Tibial nerve (tissue), 4 donors: Measurements from ENCODE around the gene CHST12.

Experiments used
- CTCF ChIP-seq, 5 experiments: fragments of 200-600 bp in 3 of 5; fragments of 450-650 bp in 2 of 5; sonication (generic) in 3 of 5; IDR thresholded peaks; one replicate each; pipeline ENCODE4 v1.5.1; 2016 to 2019; ENCODE audit warnings: antibody characterized with exemption in 5 of 5, mild to moderate bottlenecking in 3 of 5, moderate library complexity in 2 of 5
- EP300 ChIP-seq, 2 donors: sonication (generic); formaldehyde crosslinking; IDR thresholded peaks; one replicate each; pipeline ENCODE4 v1.6.1; 2017; ENCODE audit warnings: antibody characterized with exemption in 2 of 2, mild to moderate bottlenecking in 1 of 2
- POLR2A ChIP-seq, 2 donors: fragments of 450-650 bp; IDR thresholded peaks; one replicate each; pipeline ENCODE4 v1.6.1; 2017; ENCODE audit warnings: antibody characterized with exemption in 2 of 2, mild to moderate bottlenecking in 2 of 2, moderate library complexity in 2 of 2

- TF ChIP-seq POLR2A (IDR thresholded peaks at IDR 0.05) (no peak), CTCF (IDR thresholded peaks at IDR 0.05) (no peak), EP300 (IDR thresholded peaks at IDR 0.05) (no peak)
Measured at GRCh38 chr7:2376351-2377154, 26.9 kb upstream of the CHST12 start.
